Right renal pelvis (tissue), 4 donors: Measurements from ENCODE around the gene ROBO4. TPM values are rescaled to one million over a fixed set of nuclear protein-coding genes. Genes with fewer than 3 reads are reported as not detected.

Source experiments
- DNase-seq, 4 donors: peaks; one replicate each; pipeline ENCODE4 v3.0.0-alpha.2; 2013; ENCODE audit warnings: low read depth in 4 of 4, low spot score in 3 of 4, missing footprints in 1 of 4
- polyA plus RNA-seq, 4 donors: library from polyadenylated mRNA; unstranded; fragments of 120-200 nt; gene quantifications; one replicate each; pipeline ENCODE4 v1.2.1, GENCODE V29; 2013; ENCODE audit not compliant: insufficient read length in 4 of 4

Gene ROBO4
- polyA plus RNA-seq, 4 donors = 18.3 to 23.1 (median 20.7) TPM

DNA sequence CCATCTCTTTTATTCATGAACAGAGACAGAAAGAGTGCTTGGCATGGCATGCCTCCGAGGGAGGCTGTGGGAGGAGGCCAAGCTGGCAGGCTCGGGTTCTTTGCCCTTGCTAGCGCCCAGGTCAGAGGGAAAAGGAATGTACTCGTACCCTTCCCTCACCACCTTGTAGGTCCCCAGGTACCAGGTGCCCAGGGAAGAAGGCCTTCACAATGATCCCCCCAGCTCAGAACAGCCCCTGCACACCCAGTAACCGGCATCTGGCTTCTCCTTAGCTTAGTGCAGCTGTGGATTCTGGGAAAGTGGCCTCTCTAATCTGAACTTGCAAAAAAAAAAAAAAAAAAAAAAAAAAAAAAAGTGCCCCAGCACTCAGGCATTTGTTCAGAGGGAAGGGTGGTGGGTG is 22.7 kb upstream of the ROBO4 start:
- DNase-seq = no peak

DNA sequence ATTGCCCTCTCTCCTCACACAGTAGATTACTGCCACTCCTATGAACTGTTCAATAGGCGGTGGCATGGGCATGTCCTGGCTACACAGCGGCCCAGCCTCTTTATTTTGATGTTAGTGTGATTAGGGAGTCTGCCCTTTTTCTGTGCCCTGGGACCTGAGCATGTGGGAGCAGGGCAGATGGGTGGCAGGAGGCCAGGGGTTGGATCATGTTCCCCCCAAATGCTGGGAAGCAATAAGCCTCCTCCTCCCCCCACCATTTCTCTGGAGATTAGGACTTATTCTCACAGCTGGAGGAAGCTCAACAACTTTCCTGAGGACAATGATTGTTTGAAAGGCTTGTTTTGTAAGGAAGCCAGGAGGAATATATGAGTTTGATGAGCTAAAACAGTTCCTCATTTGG is 22.2 kb upstream of the ROBO4 start:
- DNase-seq = no peak

GRCh38 chr11:124918950-124919349 is 21.3 kb upstream of the ROBO4 start, which contains the start of gene HEPN1:
Gene HEPN1 (plus strand): TSS chr11:124919250.
- no peak for DNase-seq

DNA sequence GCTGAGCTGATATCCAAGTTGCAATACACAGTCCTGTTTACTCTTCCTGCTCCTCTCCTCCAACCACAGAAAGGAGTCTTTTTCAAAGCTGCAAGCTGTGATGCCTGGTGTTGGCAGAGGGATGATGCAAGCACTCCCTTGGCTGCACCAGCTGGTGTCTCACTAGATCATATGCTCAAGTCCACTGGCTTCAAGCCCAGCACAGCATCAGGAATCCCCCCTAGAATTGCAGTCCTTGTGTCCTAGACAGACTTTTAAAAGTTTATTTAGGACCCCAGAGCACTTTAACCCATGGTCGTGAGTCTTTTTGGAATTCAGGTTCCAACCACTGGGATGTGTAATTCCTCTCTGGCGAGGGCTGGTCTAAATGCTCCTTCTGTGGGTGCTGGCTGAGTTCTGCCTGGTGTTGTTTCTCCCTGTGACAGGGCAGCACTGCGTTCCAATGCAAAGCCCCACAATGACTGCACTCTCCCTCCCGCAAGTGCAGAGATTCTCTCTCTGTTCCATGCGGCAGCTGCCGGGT is 19.5 kb upstream of the ROBO4 start:
- no peak for DNase-seq

DNA sequence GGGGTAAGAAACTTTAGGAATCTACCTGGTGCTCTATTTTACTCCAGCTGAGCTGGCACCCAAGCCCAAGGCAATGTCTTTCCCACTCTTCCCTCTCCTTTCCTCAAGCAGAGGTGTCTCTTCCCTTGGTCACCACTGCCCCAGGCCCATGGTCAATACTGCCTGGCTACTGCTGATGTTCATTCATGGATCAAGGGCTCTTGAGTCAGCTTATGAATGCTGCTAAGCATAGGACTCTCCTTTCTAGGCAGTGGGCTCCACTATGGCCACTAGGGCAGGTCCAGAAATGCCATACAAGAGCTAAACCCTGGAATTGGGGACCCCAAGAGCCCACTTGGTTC is 18.7 kb upstream of the ROBO4 start:
- DNase-seq = no peak

GRCh38 chr11:124915541-124916369 is 18.1 kb upstream of the ROBO4 start:
- DNase-seq = no peak

- DNase-seq = no peak
Observed at GRCh38 chr11:124902616-124903015, 5.0 kb upstream of the ROBO4 start.

DNA sequence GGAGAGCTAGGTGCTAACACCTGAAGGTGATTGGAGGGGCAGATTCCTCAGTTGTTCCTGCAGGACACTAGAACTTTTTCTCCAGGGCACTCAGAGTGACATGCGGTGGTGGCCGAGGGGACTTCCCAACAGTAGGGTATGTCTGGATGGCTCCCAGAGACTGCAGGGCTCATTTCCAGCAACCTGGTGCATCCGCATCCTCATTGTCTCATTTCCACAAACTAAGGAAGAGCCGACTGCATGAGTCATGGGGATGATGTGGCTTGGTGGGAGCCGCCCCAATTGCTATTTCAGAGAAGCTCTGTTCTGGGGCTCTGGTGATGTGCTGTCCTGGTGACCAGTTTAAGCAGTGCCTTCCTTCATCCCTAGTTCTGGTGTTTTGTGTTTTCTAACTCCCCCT is 2.8 kb upstream of the ROBO4 start:
- DNase-seq = no peak

DNA sequence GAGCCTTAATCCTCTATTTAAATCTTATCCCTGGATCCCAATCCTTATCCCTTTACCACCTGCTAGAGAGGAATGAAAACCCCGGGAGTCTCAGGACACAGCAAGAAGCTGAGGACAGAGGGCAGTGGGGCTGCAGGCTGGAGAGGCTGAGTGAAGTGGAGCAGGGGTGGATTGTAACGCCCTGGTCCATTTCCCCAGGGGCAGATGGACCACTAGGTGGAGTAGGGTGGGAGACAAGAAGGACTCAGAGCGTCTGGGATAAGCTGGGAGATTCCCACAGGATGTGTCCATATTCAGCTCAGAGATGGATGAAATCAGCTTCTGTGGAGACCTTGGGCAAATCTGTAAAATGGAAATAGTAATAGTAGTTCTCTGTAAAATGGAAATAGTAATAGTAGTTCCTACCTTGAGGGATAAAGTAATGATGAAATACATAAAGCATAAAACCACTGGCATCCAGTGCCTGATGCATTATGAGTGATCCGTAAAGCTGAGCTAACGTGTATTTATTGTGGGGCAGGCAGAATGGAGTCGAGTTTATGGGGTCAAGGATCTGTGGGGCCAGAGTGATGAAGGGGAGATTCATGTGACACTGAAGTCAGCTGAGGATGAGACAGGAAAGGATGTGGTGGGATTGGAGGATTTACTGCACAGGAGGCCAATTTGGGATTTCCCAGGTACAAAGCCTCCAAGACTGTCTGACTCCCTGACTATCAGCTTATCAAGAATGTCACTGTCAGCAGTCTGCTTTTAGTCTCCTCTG is 1.9 kb upstream of the ROBO4 start:
- DNase-seq = no peak

- peak in 1 of 4 donors; percentile 20 for DNase-seq
Observed at GRCh38 chr11:124898711-124899110, 1.0 kb upstream of the ROBO4 start.

DNA sequence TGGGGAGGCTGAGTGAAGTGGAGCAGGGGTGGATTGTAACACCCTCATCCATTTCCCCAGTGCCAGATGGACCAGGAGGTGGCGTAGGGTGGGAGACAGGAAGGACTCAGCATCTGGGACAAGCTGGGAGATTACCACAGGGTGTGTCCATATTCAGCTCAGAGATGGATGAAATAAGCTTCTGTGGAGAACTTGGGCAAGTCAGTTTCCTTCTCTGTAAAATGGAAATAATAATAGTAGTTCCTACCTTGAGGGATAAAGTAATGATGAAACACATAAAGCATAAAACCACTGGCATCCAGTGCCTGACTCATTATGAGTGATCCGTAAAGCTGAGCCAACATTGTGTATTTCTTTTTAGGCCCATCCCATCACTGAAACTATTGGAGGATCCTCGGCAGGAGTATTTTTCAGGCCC is 607 bp upstream of the ROBO4 start:
- no peak for DNase-seq

GRCh38 chr11:124896821-124897391 is 759 bp downstream of the ROBO4 start:
- DNase-seq = no peak

DNA sequence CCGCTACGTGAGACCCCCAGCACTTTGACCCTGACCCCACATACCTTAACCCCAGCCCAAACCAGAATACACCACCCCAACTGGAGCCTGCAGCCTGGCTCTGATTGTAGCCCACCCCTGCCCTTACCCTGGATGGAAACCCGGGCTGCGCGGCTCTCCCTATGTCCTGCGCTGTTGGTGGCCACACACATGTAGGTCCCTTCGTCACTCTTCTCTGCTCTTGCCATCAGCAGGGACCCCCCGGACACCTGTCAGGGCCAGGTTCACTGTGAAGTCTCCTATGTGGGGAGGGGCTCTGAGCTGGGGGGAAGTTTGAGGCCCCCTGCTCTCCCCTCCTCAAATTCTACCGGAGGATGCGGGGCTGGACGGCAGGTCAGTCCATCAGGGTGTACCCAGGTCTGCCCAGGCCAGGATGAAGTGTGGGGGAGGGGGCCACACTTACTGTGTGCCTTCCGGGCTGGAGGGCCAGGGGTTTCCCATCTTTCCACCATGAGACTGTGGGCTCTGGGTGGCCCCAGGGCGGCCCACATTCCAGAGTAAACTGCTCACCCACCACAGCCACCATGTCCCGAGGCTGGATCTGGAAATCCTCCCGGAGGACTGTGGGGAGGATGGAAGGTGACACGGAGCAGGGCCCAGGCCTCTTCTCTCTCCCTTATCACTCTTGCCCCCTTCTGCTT is 1.5 kb downstream of the ROBO4 start:
- no peak for DNase-seq

DNA sequence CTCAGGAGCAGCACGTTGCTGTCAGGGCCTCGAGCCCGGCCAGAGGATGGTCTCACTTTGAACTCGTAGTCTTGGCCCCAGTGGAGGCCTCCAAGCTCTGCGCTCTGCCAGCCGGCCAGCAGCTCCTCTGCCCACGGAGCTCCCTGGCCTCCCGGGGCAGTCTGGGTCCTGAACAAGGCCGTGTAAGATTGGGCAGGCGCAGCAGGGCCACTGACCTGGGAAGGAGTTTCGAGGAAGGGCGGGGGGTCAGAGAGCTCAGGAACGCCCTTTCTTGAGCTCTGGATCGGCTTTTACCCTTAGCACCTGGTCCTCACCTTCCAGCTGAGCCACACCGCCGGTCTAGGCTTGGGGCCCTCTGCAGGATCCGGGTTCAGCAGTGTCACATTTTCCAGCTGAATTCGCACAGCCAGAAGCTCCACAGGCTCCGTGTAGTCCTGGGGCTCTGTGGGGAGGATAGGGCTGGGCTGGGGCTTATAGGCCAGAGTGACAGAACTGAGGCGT is 2.1 kb downstream of the ROBO4 start:
- no peak for DNase-seq

- no peak for DNase-seq
Observed at GRCh38 chr11:124894606-124895430, 2.8 kb downstream of the ROBO4 start.

DNA sequence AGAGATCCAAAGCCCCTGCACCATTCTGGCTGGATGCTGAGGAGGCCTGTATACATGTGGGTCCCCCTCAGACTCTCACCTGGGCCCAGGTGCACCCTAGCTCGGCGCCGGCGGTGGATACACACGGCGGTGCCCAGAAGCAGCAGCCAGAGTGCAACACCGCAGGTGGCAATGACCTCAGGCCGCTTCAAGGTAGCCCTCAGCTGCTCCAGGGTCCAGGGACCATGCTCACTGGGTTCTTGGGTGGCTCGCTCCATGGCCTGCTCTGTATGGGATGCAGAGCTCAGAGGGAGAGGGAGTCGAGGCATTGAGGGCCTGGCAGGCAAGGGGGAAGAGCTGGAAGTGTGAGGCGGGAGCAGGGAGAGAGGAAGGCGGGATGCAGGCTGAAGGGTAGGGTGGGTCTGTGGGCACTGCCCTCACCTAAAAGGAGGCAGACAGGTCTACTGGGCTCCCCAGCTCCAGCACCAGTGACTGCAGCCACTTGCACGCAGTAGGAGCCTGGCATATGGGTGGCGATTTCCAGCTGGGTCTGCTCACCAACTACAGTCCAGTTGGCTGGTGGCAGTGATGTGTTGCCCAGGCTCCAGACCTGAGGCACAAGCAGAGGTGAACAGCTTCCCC is 3.8 kb downstream of the ROBO4 start:
- DNase-seq = no peak

DNA sequence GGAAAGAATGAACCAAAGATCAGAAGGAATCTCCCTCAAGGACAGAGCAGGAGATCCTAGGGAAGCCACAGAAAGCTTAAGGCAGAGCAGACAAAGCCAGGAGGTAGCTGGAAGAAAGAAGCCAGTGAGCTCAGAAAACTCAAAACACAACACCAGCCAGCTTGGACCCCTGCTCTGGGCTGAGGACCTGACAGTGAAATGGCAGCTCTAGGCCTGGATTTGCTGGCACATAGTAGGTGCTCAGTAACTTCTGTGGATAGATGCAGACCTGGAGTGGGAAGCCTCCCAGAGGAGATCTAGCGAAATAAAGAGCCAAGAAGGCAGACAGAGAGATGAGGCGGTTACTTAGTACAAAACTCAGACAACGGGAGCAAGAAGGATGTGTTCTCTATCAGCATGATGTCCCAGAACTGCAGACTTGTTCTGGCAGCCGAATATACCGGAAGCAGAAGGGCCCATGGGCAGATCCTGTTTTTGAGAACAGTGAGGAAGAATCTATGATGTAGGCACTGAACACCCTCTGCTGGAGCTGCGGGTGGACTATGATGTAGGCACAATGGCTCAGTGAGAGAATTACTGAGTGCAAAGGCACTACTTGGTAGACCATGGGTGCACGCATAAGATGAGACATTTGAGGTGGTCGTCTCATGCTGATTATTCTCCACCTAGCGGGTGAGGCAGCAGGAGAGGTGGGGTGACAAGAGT is 4.8 kb downstream of the ROBO4 start:
- DNase-seq = no peak

DNA sequence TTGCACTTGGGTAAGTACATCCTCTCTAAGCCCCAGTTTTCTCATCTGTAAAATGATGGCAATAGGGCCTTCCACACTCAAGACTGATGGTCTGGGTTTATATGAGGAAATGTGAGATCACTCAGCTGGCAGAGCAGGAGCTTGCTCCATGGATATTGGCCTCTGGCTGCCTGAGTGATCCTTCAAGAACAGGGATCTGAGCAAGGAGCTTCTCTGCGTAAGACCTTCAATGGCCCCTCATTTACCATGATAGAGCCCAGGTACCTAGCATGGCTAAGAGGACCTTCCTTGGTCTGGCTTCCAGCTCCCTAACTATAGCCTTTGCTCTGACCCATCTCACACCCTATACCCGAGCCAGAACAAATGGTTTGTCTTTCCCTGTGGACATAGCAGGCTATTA is 5.5 kb downstream of the ROBO4 start:
- DNase-seq = no peak

DNA sequence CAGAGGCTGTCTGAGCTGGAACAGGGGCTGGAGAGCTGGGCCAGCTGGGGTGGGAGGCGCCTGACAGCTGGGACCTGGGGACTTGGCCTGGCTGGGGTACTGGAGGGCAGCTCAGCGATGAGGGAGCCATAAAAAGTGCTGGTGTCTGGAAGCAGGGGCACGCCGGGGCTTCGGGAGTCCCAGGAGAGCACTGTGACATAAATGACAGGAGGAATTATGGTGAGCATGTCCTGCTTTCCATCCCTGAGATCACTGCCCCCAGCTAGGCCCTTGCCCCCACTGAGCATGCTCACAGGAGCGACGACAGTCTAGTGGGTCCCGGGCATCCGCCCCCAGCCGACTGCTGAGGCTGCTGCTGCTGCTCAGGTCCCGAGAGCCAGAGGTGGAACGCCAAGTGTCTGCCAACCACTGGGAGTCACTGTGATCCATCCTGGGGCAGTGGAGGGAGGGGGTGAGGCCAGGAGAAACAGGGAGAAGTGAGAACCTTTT is 6.2 kb downstream of the ROBO4 start:
- DNase-seq = no peak
